SW480 (cell line): ENCODE measurements around the gene BOK.
"Not testable (repeated sequence)": the region's sequence is repeated elsewhere in the genome, so short reads cannot be mapped to it uniquely, and the experiment has no call there.

Experiments used
- DNase-seq: peaks from one replicate; pipeline ENCODE4 v3.0.0-alpha.2; 2016; ENCODE audit warnings: low spot score

BOK gene

GRCh38 chr2:241555711-241556110 is 2.8 kb upstream of the BOK start:
- no peak for DNase-seq

- DNase-seq, result no peak
Observed at GRCh38 chr2:241556746-241557145, 1.8 kb upstream of the BOK start.

- peak; percentile 36 for DNase-seq
Observed at GRCh38 chr2:241559323-241560161, 997 bp downstream of the BOK start.

DNA sequence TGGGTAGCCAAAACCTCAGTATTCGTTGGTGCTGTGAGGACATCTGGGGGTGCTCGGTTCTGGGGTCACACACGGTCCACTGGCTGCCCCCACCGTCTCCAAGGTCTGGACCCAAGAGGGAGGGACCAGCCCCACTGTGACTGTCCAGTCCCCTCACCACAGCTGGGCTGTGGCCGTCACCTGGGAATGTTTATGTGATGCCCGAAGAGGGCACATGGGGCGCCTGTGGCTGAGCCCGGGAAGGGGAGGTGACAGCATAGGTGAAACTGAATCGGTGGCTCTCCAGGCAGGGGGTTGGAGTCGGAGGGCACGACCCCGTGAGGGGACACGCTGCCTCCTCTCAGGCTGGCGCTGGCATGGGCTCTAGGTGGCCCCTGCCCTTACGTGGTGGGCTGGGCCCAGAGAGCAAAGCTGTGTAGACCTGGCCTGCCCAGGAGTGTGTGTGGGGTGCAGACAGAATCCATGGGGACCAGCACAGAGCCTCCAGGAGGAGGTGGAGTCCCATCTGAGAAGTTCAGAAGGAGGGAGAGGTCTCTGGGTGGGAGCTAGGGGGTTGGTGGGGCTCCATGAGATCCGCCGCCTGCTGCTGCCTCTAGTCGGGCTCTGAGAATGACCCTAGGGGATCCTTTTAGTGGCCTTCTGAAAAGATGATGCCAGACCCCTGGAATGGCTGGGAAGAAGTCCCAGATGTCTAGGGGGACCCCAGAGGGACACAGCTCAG is 1.8 kb downstream of the BOK start:
- DNase-seq, result no peak

GRCh38 chr2:241560883-241561474 is 2.4 kb downstream of the BOK start:
- no peak for DNase-seq

DNA sequence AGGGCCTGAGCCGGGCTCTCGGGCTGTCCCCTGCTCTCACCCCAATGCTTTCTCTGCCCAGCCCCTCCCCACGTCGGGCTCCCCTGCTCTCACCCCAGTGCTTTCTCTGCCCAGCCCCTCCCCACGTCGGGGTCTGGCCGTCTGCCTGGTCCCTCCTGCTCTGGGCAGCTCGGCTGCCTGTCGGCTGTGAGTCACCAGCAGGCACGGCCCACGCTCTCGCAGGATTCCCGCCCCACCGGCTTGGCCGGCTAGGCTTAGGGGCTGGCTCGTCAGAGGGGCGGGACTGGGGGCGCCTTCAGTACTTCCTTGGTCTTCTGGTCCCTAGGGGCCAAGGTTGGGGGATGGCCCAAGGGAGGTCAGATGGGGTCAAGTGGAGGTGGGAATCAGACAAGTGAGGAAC is 3.3 kb downstream of the BOK start:
- DNase-seq, result peak; percentile 19

GRCh38 chr2:241562269-241562891 is 3.8 kb downstream of the BOK start:
- no peak for DNase-seq

GRCh38 chr2:241563031-241563507 is 4.5 kb downstream of the BOK start:
- DNase-seq, result no peak

DNA sequence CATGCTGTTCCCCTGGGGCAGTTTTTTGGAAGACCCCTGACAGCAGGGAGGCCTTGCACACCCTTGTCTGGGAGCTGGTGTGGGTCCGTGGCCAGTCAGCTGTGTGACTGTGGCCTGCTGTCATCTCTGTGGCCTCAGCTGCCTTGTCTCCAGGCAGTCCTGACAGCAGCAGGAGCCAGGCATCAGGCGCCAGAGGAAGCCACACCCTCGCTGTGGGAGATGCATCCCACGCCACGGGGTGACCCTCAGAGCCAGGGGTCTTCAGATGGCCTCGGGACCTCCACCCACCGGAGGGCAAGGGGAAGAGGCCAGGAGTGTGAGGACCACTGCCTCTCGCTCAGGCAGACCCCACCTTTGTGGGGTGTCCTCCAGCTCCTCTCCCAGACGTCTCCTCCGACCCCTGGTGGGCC is 5.0 kb downstream of the BOK start:
- no peak for DNase-seq

DNA sequence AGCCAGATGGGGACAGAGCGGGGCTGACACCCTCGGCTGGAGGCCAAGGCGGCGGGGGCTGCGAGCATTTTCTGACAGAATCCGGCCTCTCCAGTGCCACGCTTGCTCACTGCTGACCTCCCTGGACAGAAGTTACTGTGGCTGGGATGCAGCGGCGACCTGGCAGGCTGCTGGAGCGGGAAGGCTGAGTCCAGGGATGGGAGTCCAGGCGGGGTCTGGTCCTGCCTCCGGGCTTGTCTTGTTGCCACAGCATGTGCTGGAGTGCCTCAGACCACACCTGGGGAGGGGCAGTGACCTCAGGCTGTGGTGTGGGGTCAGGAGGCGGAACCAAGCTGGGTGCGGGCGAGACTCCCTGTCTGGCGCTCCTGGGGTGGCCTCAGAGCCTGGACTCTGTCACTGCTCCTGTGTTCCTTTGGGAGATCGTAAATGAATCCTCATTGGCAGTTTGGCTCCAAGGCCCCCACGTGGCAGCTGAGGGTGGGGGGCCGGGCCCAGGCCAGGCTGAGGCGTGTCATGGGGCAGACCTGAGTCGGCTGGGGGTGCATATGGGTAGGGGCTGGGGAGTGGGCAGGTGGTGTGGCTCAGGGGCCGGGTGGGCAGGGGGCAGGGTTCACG is 5.5 kb downstream of the BOK start:
- DNase-seq, result no peak

DNA sequence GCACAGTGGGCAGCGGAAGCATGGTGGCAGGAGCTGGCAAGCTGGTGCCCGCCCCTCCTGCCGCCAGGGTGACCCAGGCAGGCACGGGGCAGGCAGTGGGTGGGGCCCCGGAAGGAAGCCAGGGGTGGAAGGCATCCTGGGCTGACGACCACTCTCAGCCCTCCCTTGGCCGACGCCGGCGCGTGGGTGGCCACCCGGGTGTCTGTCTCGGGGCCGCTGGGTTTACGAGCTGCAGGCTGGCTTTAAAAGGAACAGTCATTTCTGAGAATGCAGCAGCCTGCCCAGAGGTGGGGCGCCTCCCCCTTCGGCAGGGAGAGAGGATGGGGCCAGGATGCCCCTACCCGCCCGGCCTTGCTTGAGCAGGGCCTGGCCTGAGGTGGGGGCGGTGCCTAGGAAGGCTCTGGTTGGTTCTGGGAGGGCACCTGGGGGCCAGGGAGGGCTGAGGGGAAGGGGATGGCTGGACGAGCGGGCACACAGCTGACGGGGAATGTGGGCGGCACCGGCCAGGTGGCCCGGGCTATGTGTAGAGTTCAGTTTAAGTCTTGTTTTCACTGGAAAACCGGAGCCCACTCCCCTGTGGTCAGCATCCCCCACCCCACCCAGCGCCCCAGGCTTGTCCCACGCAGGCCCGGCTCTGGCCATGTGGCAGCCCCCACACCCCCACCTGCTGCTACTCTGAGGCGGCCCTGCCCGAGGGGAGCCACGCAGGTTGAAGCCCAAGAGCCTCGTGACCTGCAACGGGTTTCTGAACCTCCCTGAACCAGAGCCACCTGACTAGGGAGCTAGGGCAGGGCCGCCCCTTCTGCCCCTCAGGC is 6.3 kb downstream of the BOK start:
- DNase-seq, result no peak

GRCh38 chr2:241565411-241565810 is 6.9 kb downstream of the BOK start:
- no peak for DNase-seq

GRCh38 chr2:241566021-241566420 is 7.5 kb downstream of the BOK start:
- DNase-seq, result not testable (repeated sequence)

GRCh38 chr2:241566468-241566867 is 7.9 kb downstream of the BOK start:
- no peak for DNase-seq

DNA sequence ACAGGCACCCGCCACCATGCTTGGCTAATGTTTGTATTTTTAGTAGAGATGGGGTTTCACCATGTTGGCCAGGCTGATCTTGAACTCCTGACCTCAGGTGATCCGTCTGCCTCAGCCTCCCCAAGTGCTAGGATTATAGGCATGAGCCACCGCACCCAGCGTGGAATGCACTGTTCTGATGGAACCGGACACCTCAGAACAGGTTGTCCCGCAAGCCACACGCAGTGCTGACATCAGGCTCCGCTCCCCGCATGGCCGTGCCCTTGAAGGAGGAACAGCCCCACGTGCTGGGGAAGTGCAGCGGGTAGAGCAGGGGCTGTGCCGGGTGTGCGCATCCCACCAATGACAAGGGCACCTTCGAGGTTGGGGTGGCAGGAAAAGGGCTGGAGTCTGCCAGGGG is 8.7 kb downstream of the BOK start:
- not testable (repeated sequence) for DNase-seq

DNA sequence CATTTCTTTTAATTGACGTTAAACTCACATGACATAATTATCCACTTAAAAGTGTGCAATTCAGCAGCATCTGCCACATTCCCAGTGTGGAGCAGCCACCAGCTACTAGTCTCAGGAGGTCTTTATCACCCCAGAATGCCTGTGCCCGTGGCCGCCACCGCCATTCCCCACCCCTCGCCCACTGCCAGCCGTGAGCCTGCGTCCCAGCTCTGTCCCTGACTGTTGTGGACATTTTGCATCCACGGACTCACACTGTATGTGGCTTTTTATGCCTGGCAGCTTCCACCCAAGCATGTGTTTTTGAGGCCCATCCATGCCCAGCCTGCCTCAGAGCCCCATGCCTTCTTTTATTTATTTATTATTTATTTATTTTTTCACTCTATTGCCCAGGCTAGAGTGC is 9.2 kb downstream of the BOK start:
- no peak for DNase-seq

DNA sequence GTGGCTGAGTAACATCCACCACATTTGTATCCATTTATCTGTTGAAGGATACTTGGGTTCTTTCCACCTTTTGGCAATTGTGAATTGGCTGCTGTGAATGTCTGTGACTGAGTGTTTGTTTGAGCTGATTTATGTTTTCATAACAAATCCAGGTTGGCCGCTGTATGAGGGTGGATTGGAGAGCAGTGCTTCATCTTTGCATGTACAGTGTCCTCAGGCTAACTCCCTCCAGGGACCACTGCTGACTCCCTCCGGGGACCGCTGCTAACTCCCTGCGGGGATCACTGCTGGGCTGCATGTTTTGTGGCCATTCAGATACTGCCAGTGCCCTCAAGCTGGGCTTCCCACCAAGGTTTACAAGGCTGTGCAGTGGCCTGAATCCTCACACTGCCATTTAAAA is 10.2 kb downstream of the BOK start:
- no peak for DNase-seq

DNA sequence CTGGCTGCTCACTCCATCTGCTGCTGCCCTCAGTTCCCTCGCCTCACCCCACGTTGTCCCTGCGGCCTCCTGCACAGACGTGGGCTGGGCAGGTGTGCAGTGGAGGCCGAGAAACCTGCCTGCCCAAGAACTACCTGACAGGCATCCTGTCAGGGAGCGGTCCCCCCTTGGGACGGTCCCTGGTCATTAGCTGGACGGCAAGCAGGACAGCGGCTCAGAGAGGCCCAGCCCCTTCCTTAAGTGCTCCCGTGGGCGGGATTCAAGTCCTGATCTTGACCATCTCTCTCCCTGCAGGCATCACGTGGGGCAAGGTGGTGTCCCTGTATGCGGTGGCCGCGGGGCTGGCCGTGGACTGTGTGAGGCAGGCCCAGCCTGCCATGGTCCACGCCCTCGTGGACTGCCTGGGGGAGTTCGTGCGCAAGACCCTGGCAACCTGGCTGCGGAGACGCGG is 11.3 kb downstream of the BOK start:
- DNase-seq, result no peak

DNA sequence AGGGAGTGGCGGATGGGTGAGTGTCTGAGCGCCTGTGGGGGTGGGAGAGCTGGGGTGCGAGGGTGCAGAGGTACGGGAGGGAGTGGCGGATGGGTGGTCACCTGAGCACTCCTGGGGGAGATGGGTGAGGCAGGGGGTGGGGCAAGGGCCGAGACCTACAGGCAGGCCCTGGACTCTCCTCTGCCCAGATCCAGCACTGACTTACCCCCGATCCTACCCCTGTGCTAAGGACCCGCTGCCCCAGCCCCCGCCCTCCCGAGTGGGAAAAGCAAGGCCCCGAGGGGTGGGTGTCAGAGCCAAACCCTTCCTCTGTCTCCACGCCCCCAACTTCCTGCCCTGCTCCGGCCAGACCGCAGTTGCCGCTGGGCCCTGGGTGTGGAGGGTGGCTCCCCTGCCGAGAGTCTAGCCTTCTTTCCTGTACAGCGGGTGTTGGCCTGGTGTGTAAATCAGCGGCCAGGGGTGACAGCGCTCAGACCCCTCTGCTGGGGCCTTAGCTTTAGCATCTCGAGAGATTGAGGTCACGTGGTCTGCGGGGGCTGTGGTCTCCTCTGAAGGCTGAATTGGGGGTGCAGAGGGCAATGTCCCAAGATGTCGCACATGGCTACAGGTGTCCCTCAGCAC is 12.5 kb downstream of the BOK start:
- DNase-seq, result no peak

DNA sequence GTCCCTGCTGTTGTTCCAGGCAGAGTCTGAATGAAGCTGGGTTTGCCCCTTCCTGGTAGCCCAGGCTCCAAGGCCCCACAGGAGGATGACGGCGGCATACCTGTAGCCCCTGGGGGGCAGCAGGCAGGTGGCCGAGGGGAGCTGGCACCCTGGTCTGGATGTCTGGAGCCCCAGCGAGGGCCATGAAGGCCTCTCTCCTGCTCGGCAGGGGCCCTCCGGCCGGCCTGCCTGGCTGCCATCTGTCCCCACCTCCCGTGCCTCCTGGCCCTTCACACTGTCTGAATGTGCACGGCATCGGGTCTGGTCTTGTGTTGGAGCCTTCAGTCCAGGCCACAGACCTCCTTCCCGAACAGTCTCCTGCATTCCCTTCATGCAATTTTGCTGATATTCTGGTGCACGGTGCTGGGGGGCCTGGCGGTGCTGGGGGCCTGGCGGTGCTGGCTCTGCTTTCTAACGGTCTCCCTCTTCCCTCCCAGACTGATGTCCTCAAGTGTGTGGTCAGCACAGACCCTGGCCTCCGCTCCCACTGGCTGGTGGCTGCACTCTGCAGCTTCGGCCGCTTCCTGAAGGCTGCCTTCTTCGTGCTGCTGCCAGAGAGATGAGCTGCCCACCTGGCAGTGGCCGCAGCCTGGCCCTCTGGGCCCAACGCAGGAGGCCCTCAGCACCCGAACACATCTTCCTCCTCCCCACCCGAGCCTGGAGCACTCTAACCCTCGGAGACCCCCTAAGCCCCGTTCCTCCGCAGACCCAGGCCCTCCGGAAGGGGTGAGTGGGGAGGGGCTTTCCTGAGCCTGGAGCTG is 13.5 kb downstream of the BOK start:
- DNase-seq, result no peak
